HepG2 (cell line): Measurements from ENCODE around the gene ZNF618. TPM values are rescaled to one million over a fixed set of nuclear protein-coding genes. Genes with fewer than 3 reads are reported as not detected.

Experiments
- BRF2 ChIP-seq: sonication (generic); formaldehyde crosslinking; IDR thresholded peaks from 2 replicates; pipeline ENCODE4 v1.8.1; 2022; ENCODE audit warnings: mild to moderate bottlenecking, missing genetic modification reagents
- CAMTA2 ChIP-seq: sonication (generic); formaldehyde crosslinking; IDR thresholded peaks from 2 replicates; pipeline ENCODE4 v1.4.0; 2020; ENCODE audit warnings: mild to moderate bottlenecking, missing genetic modification reagents, borderline replicate concordance
- HNF4A ChIP-seq: sonication (generic); formaldehyde crosslinking; IDR thresholded peaks from 2 replicates; pipeline ENCODE4 v1.4.0; 2020; ENCODE audit warnings: missing genetic modification reagents
- IRX3 ChIP-seq: sonication (generic); formaldehyde crosslinking; IDR thresholded peaks from 2 replicates; pipeline ENCODE4 v1.8.1; 2023; ENCODE audit warnings: mild to moderate bottlenecking, low read depth, missing genetic modification reagents, borderline replicate concordance
- MAX ChIP-seq: IDR thresholded peaks from 2 replicates; pipeline ENCODE4 v1.6.1; 2012; ENCODE audit warnings: inconsistent platforms
- MED1 ChIP-seq: sonication (generic); formaldehyde crosslinking; IDR thresholded peaks from 2 replicates; pipeline ENCODE4 v1.4.0; 2020; ENCODE audit warnings: missing genetic modification reagents
- NFE2 ChIP-seq: sonication (generic); formaldehyde crosslinking; IDR thresholded peaks from 2 replicates; pipeline ENCODE4 v1.4.0; 2020; ENCODE audit warnings: missing genetic modification reagents
- PHF8 ChIP-seq: sonication (generic); formaldehyde crosslinking; IDR thresholded peaks from 2 replicates; pipeline ENCODE4 v1.5.0; 2020; ENCODE audit warnings: missing genetic modification reagents
- SP2 ChIP-seq: sonication (generic); formaldehyde crosslinking; IDR thresholded peaks from 2 replicates; pipeline ENCODE4 v1.5.1; 2020; ENCODE audit warnings: mild to moderate bottlenecking, missing genetic modification reagents
- ZBTB42 ChIP-seq: sonication (generic); formaldehyde crosslinking; IDR thresholded peaks from 2 replicates; pipeline ENCODE4 v1.5.0; 2020; ENCODE audit warnings: mild to moderate bottlenecking, missing genetic modification reagents
- ZFP62 ChIP-seq: sonication (generic); formaldehyde crosslinking; IDR thresholded peaks from 2 replicates; pipeline ENCODE4 v1.4.0; 2020; ENCODE audit warnings: missing genetic modification reagents
- ZNF207 ChIP-seq: fragments of 450-650 bp; IDR thresholded peaks from 2 replicates; pipeline ENCODE4 v1.6.1; 2016; ENCODE audit warnings: antibody characterized with exemption, borderline replicate concordance
- ZNF256 ChIP-seq: sonication (generic); formaldehyde crosslinking; conservative IDR thresholded peaks from 2 replicates; pipeline ENCODE4 v1.4.0; 2020; ENCODE audit warnings: missing genetic modification reagents
- ZNF33A ChIP-seq: sonication (generic); formaldehyde crosslinking; IDR thresholded peaks from 2 replicates; pipeline ENCODE4 v1.5.1; 2020; ENCODE audit warnings: missing genetic modification reagents, mild to moderate bottlenecking, moderate library complexity, borderline replicate concordance
- ZNF446 ChIP-seq: sonication (generic); formaldehyde crosslinking; IDR thresholded peaks from 2 replicates; pipeline ENCODE4 v1.5.0; 2020; ENCODE audit warnings: mild to moderate bottlenecking, missing genetic modification reagents
- ZNF451 ChIP-seq: sonication (generic); formaldehyde crosslinking; IDR thresholded peaks from 2 replicates; pipeline ENCODE4 v1.5.0; 2020; ENCODE audit warnings: mild to moderate bottlenecking, missing genetic modification reagents
- ZNF484 ChIP-seq: sonication (generic); formaldehyde crosslinking; IDR thresholded peaks from 2 replicates; pipeline ENCODE4 v1.5.1; 2020; ENCODE audit warnings: mild to moderate bottlenecking, low read depth, missing genetic modification reagents, borderline replicate concordance
- ZNF496 ChIP-seq: sonication (generic); formaldehyde crosslinking; IDR thresholded peaks from 2 replicates; pipeline ENCODE4 v1.8.1; 2023; ENCODE audit warnings: mild to moderate bottlenecking, moderate library complexity, missing genetic modification reagents; ENCODE audit not compliant: insufficient replicate concordance
- ZNF550 ChIP-seq: sonication (generic); formaldehyde crosslinking; IDR thresholded peaks from 2 replicates; pipeline ENCODE4 v1.4.0; 2020; ENCODE audit warnings: mild to moderate bottlenecking, missing genetic modification reagents, borderline replicate concordance
- polyA plus RNA-seq, 8 experiments: library from polyadenylated mRNA; depleted of rRNA in 3 of 8; stranded (reverse) in 7 of 8; unstranded in 1 of 8; fragments of >200 nt; fragmentation: Illumina TruSeq in 4 of 8; extraction: Trizol in 4 of 8; gene quantifications; 2 replicates each; pipeline versions ENCODE4 v1.2.1 to v1.2.3, GENCODE V29; 2011 to 2016; ENCODE audit warnings: low read depth in 4 of 8, missing spikeins in 1 of 8, mixed read lengths in 1 of 8; ENCODE audit not compliant: insufficient read depth in 1 of 8
- total RNA-seq, 5 experiments: library from RNA; depleted of rRNA; stranded (reverse); fragments of >200 nt; fragmentation: Illumina TruSeq; extraction: Trizol; gene quantifications; 2 replicates each; pipeline ENCODE4 v1.2.3, GENCODE V29; 2016; ENCODE audit warnings: low read depth in 1 of 5
- TF ChIP-seq, protein P1 (sequence below): sonication (generic); formaldehyde crosslinking; IDR thresholded peaks from 2 replicates; pipeline ENCODE4 v1.4.0; 2020; ENCODE audit warnings: low read depth, mild to moderate bottlenecking, missing genetic modification reagents
- TF ChIP-seq, protein P2 (sequence below): sonication (generic); formaldehyde crosslinking; IDR thresholded peaks from 2 replicates; pipeline ENCODE4 v1.4.0; 2020; ENCODE audit warnings: missing genetic modification reagents, borderline replicate concordance
- TF ChIP-seq, protein P3 (sequence below): IDR thresholded peaks from 2 replicates; pipeline ENCODE4 v1.6.1; 2016; ENCODE audit warnings: low read depth, control low read depth

Gene ZNF618
- total and polyA plus RNA-seq, 2 of the 13 experiments (the other 11 are each of a cell fraction or from before 2014, with no cell fraction given): 0.07 TPM

- peak; percentile 72 for TF ChIP-seq MAX
- no peak for TF ChIP-seq ZNF550
- TF ChIP-seq, protein P1, sequence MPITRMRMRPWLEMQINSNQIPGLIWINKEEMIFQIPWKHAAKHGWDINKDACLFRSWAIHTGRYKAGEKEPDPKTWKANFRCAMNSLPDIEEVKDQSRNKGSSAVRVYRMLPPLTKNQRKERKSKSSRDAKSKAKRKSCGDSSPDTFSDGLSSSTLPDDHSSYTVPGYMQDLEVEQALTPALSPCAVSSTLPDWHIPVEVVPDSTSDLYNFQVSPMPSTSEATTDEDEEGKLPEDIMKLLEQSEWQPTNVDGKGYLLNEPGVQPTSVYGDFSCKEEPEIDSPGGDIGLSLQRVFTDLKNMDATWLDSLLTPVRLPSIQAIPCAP (CRISPR knock-in tag): no peak
- no peak for TF ChIP-seq PHF8 (CRISPR knock-in tag)
- TF ChIP-seq ZNF446: no peak
- TF ChIP-seq IRX3 (CRISPR knock-in tag): no peak
- no peak for TF ChIP-seq ZFP62
- no peak for TF ChIP-seq ZNF256 (CRISPR knock-in tag)
- TF ChIP-seq ZNF207: no peak
- TF ChIP-seq BRF2 (CRISPR knock-in tag): no peak
- TF ChIP-seq, protein P2, sequence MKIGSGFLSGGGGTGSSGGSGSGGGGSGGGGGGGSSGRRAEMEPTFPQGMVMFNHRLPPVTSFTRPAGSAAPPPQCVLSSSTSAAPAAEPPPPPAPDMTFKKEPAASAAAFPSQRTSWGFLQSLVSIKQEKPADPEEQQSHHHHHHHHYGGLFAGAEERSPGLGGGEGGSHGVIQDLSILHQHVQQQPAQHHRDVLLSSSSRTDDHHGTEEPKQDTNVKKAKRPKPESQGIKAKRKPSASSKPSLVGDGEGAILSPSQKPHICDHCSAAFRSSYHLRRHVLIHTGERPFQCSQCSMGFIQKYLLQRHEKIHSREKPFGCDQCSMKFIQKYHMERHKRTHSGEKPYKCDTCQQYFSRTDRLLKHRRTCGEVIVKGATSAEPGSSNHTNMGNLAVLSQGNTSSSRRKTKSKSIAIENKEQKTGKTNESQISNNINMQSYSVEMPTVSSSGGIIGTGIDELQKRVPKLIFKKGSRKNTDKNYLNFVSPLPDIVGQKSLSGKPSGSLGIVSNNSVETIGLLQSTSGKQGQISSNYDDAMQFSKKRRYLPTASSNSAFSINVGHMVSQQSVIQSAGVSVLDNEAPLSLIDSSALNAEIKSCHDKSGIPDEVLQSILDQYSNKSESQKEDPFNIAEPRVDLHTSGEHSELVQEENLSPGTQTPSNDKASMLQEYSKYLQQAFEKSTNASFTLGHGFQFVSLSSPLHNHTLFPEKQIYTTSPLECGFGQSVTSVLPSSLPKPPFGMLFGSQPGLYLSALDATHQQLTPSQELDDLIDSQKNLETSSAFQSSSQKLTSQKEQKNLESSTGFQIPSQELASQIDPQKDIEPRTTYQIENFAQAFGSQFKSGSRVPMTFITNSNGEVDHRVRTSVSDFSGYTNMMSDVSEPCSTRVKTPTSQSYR (CRISPR knock-in tag): 0 out of 2 replicates have a peak, but pooled peaks have one; percentile 18
- TF ChIP-seq ZNF496 (CRISPR knock-in tag): no peak
- TF ChIP-seq ZNF451 (CRISPR knock-in tag): no peak
- no peak for TF ChIP-seq SP2 (CRISPR knock-in tag)
- TF ChIP-seq ZBTB42 (CRISPR knock-in tag): no peak
- TF ChIP-seq NFE2 (CRISPR knock-in tag): no peak
- TF ChIP-seq, protein P3, sequence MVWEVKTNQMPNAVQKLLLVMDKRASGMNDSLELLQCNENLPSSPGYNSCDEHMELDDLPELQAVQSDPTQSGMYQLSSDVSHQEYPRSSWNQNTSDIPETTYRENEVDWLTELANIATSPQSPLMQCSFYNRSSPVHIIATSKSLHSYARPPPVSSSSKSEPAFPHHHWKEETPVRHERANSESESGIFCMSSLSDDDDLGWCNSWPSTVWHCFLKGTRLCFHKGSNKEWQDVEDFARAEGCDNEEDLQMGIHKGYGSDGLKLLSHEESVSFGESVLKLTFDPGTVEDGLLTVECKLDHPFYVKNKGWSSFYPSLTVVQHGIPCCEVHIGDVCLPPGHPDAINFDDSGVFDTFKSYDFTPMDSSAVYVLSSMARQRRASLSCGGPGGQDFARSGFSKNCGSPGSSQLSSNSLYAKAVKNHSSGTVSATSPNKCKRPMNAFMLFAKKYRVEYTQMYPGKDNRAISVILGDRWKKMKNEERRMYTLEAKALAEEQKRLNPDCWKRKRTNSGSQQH (CRISPR knock-in tag): no peak
- TF ChIP-seq ZNF484 (CRISPR knock-in tag): no peak
- TF ChIP-seq MED1 (CRISPR knock-in tag): no peak
- no peak for TF ChIP-seq CAMTA2 (CRISPR knock-in tag)
- TF ChIP-seq HNF4A: no peak
- TF ChIP-seq ZNF33A (CRISPR knock-in tag): no peak
These were observed 182.6 kb downstream of the ZNF618 start (continued) for GRCh38 chr9:114058688-114059046.
